ENCODE data around the gene TBX21. TPM values are rescaled to one million over a fixed set of nuclear protein-coding genes. Genes with fewer than 3 reads are reported as not detected.

Gene TBX21
- not detected for total RNA-seq

- peak; percentile 69 for DNase-seq
Measured at GRCh38 chr17:47733047-47733673, at the start of gene TBX21. TBX21 (plus strand) TSS chr17:47733236; CDS start chr17:47733455, 219 bp downstream.

GRCh38 chr17:47684025-47684424 is 49.0 kb upstream of the TBX21 start:
- no peak for DNase-seq

- no peak for DNase-seq
Measured at GRCh38 chr17:47684535-47685193, 48.4 kb upstream of the TBX21 start.

GRCh38 chr17:47685556-47686275 is 47.3 kb upstream of the TBX21 start:
- no peak for DNase-seq

GRCh38 chr17:47686276-47686635 is 46.8 kb upstream of the TBX21 start:
- DNase-seq: no peak

- DNase-seq: no peak
Measured at GRCh38 chr17:47686664-47687327, 46.2 kb upstream of the TBX21 start.

- DNase-seq: no peak
Measured at GRCh38 chr17:47687328-47687690, 45.7 kb upstream of the TBX21 start.

GRCh38 chr17:47687748-47688147 is 45.3 kb upstream of the TBX21 start:
- no peak for DNase-seq

- no peak for DNase-seq
Measured at GRCh38 chr17:47690121-47690520, 42.9 kb upstream of the TBX21 start.

GRCh38 chr17:47692137-47692894 is 40.7 kb upstream of the TBX21 start:
- DNase-seq: no peak

GRCh38 chr17:47692895-47693730 is 39.9 kb upstream of the TBX21 start:
- no peak for DNase-seq

- DNase-seq: peak; percentile 93
Measured at GRCh38 chr17:47693731-47694580, 39.1 kb upstream of the TBX21 start, which contains the start of gene TBKBP1. TBKBP1 (plus strand) TSS chr17:47694161; CDS start chr17:47696113, 1,952 bp downstream.

- DNase-seq: no peak
Measured at GRCh38 chr17:47694581-47695428, 38.2 kb upstream of the TBX21 start.

GRCh38 chr17:47695429-47696376 is 37.3 kb upstream of the TBX21 start:
- peak; percentile 62 for DNase-seq

GRCh38 chr17:47696717-47697642 is 36.1 kb upstream of the TBX21 start:
- no peak for DNase-seq

- DNase-seq: no peak
Measured at GRCh38 chr17:47697906-47698711, 34.9 kb upstream of the TBX21 start.
